Endothelial cell (in vitro differentiated cells): Measurements from ENCODE around the gene SGSM1. TPM values are rescaled to one million over a fixed set of nuclear protein-coding genes. Genes with fewer than 3 reads are reported as not detected.

Source experiments
- DNase-seq: peaks from one replicate; pipeline ENCODE4 v3.0.0; 2021; ENCODE audit warnings: low spot score
- H3K27ac Mint-ChIP-seq: one replicate; pipeline ENCODE4 v1.8.0; 2021; ENCODE audit warnings: mixed read lengths, inconsistent platforms; ENCODE audit not compliant: unreplicated experiment
- H3K27me3 Mint-ChIP-seq: one replicate; pipeline ENCODE4 v1.8.0; 2021; ENCODE audit warnings: mild to moderate bottlenecking, moderate library complexity, mixed read lengths, inconsistent platforms; ENCODE audit not compliant: unreplicated experiment
- H3K36me3 Mint-ChIP-seq: one replicate; pipeline ENCODE4 v1.8.0; 2021; ENCODE audit warnings: mild to moderate bottlenecking, low read depth, mixed read lengths, inconsistent platforms; ENCODE audit not compliant: unreplicated experiment
- H3K4me1 Mint-ChIP-seq: one replicate; pipeline ENCODE4 v1.8.0; 2021; ENCODE audit warnings: mild to moderate bottlenecking, mixed read lengths, inconsistent platforms; ENCODE audit not compliant: unreplicated experiment
- H3K4me3 Mint-ChIP-seq: one replicate; pipeline ENCODE4 v1.8.0; 2021; ENCODE audit warnings: mild to moderate bottlenecking, mixed read lengths, inconsistent platforms; ENCODE audit not compliant: unreplicated experiment
- H3K9me3 Mint-ChIP-seq: one replicate; pipeline ENCODE4 v1.8.0; 2021; ENCODE audit warnings: mixed read lengths, inconsistent platforms; ENCODE audit not compliant: unreplicated experiment
- total RNA-seq: library from RNA; stranded (reverse); fragmentation: NEBNext Ultra II Directional; extraction: Animal tissue kit (Norgen Biotek cat#: 25700); gene quantifications from one replicate; pipeline ENCODE4 v1.2.1, GENCODE V29; 2021; ENCODE audit not compliant: unreplicated experiment
- TF ChIP-seq, protein P1 (sequence below): fragments of 200-600 bp; sonication (generic); IDR thresholded peaks from one replicate; pipeline ENCODE4 v1.5.0; 2021; ENCODE audit warnings: antibody characterized with exemption; ENCODE audit not compliant: unreplicated experiment

The SGSM1 gene
- total RNA-seq, 1 donor from 2014 or later, result 2.4 TPM

DNA sequence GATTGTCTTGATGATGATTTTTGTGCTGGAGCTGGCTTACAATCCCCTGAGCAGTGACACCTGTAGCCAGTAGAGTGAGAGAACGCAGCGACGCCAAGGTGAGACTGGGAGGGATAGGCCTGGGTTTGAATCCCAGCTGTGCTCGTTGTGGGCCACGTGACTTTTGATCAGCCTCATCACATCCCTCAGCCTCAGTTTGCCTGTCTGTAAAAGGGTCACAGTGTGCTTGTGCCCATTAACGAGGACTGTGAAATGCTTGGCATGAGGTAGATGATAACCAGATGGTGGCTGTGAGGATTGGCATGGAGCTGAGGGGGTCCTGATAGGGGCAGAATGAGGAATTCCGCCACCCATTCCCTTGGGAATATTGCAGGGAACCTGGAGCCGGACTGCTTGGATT lies 156.1 kb downstream of the SGSM1 start:
- Mint-ChIP-seq H3K27ac (peak overlapping the region; percentile 1), H3K4me3 (peak overlapping the region; percentile 35), H3K27me3 (no peaks in the 10 kb centered on the region), H3K4me1 (peaks cover 22% of the 10 kb centered on the region), H3K9me3 (no peaks in the 10 kb centered on the region), H3K36me3 (no peaks in the 10 kb centered on the region)
- no peak for DNase-seq
- TF ChIP-seq, protein P1, sequence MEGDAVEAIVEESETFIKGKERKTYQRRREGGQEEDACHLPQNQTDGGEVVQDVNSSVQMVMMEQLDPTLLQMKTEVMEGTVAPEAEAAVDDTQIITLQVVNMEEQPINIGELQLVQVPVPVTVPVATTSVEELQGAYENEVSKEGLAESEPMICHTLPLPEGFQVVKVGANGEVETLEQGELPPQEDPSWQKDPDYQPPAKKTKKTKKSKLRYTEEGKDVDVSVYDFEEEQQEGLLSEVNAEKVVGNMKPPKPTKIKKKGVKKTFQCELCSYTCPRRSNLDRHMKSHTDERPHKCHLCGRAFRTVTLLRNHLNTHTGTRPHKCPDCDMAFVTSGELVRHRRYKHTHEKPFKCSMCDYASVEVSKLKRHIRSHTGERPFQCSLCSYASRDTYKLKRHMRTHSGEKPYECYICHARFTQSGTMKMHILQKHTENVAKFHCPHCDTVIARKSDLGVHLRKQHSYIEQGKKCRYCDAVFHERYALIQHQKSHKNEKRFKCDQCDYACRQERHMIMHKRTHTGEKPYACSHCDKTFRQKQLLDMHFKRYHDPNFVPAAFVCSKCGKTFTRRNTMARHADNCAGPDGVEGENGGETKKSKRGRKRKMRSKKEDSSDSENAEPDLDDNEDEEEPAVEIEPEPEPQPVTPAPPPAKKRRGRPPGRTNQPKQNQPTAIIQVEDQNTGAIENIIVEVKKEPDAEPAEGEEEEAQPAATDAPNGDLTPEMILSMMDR, result no peak

DNA sequence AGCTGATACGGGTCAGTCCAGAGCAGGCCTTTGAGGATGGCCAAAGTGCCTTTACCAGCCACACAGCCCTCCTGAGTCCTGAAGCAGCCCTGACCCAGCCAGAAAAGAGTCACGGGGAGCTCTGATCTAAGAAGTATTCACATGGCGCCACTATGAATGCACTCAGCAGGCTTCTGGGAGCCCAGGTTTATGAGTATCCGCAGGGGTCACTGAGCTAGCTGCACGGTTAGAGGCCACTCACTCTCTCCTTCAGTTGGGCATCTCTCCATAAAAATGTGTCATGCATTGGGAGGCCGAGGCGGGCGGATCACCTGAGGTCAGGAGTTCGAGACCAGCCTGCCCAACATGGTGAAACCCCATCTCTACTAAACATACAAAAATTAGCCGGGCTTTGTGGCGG lies 156.8 kb downstream of the SGSM1 start:
- Mint-ChIP-seq H3K4me3 (no peak overlapping the region), H3K9me3 (no peaks in the 10 kb centered on the region), H3K27me3 (no peaks in the 10 kb centered on the region), H3K36me3 (no peaks in the 10 kb centered on the region), H3K4me1 (peaks cover 22% of the 10 kb centered on the region), H3K27ac (no peak overlapping the region)
- DNase-seq, result no peak
- TF ChIP-seq, protein P1, result no peak

DNA sequence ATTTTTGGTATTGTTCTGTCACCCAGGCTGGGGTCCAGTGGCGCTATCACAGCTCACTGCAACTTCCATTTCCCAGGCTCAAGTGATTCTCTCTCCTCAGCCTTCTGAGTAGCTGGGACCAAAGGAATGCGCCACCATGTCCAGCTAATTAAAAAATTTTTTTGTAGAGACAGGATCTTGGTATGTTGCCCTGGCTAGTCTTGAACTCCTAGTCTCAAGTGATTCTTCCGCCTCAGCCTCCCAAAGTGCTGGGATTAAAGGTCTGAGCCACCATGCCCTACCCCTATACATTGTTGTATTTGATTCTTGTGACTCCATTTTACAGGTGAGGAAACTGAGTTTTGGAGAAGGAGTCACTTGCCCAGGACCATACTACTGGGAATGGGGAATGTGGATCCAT lies 158.4 kb downstream of the SGSM1 start:
- H3K27ac Mint-ChIP-seq, result no peak overlapping the region
- TF ChIP-seq, protein P1, result no peak
- no peaks in the 10 kb centered on the region for H3K36me3 Mint-ChIP-seq
- H3K9me3 Mint-ChIP-seq, result no peaks in the 10 kb centered on the region
- H3K27me3 Mint-ChIP-seq, result no peaks in the 10 kb centered on the region
- no peak for DNase-seq
- H3K4me1 Mint-ChIP-seq, result peaks cover 34% of the 10 kb centered on the region
- no peak overlapping the region for H3K4me3 Mint-ChIP-seq

DNA sequence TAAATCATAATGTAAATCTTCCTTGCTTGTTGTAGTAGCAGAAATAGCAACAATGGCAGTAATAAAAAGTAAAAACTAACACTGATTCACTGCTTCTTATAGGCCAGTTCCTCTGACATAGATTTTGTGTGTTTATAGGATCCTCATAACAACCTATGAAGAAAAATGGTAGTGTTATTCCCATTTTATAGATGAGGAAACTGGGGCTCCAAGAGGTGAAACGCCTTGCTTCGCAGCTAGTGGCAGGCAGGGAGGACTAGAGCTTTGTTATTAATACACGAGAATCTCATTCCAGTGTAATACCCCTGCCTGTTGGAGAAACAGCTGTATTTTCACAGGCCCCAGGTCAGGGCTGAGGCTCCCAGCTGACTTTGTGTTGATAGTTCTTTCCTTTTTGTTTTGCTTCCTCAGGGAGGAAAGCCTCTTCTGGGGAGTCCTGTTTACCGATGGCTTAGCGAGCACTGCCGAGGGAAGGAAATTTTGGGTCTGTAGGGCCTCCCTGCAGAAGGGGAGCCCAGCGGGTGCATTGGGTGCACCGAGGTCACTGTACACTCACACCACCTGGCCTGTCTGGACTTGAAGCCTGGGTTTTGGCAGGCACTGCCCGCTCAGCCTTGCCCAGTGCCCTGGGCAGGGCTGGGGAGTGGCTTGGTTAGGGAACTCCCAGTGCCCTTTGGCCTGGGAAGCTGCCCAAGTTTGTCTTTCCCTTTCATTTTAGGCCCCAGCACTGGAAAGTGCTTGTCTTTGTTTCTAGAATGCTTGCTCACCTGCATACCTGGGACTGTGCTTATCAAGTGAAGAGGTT lies 160.0 kb downstream of the SGSM1 start:
- Mint-ChIP-seq H3K4me3 (no peak overlapping the region), H3K27ac (no peak overlapping the region), H3K36me3 (no peaks in the 10 kb centered on the region), H3K9me3 (no peaks in the 10 kb centered on the region), H3K4me1 (peaks cover 43% of the 10 kb centered on the region), H3K27me3 (no peaks in the 10 kb centered on the region)
- TF ChIP-seq, protein P1, result no peak
- no peak for DNase-seq

DNA sequence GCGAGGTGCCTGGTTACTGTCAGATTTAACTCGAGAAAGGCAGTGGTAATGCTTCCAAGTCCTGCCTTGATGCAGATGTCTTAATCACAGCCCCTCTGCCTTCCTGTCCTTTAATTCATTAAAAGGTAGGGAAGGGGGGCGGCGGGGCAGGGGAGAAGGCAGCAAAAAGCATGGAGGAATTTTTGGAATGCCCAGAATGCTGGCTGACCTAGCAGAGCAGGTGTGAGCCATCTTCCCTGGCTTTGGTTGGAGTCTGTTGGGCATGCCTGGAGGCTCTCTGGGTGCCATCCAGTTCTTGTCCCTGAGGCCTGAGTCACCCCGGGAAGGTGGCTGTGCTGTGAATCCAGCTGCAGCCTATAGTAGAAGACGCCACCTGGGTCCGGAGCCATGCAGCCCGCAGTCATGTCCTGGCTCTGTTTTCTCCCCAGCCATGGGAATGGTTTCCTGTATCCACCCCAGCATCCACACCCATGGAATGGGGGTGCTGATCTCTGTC lies 162.1 kb downstream of the SGSM1 start:
- DNase-seq, result no peak
- Mint-ChIP-seq H3K4me1 (peaks cover 48% of the 10 kb centered on the region), H3K4me3 (no peak overlapping the region), H3K9me3 (no peaks in the 10 kb centered on the region), H3K36me3 (no peaks in the 10 kb centered on the region), H3K27me3 (no peaks in the 10 kb centered on the region), H3K27ac (no peak overlapping the region)
- TF ChIP-seq, protein P1, result no peak
